Gastrocnemius medialis (tissue), 4 donors: ENCODE measurements around the gene YAP1. TPM values are rescaled to one million over a fixed set of nuclear protein-coding genes. Genes with fewer than 3 reads are reported as not detected.
A peak's percentile ranks its signal among the peaks of the same experiment; 100 is the strongest.

Source experiments
- ATAC-seq, 2 donors: fragments of 150-250 bp; one replicate each; pipeline ENCODE4 v1.9.1; 2016
- DNase-seq, 2 donors: peaks; one replicate each; pipeline ENCODE4 v3.0.0-alpha.2; 2019
- H3K27ac ChIP-seq, 4 donors: fragments of 200-600 bp; sonication (generic); 1 replicate in 1 of 4; 2 replicates in 3 of 4; pipeline ENCODE4 v1.5.1; 2016 to 2018; ENCODE audit warnings: mild to moderate bottlenecking in 2 of 4, moderate library complexity in 1 of 4
- H3K27me3 ChIP-seq, 3 donors: fragments of 200-600 bp; sonication (generic) in 2 of 3; 1 replicate in 1 of 3; 2 replicates in 2 of 3; pipeline versions ENCODE4 v1.5.1 to v1.6.0; 2016 to 2019; ENCODE audit warnings: mild to moderate bottlenecking in 1 of 3, moderate library complexity in 1 of 3
- H3K36me3 ChIP-seq, 2 donors: fragments of 200-600 bp; sonication (generic) in 1 of 2; one replicate each; pipeline ENCODE4 v1.5.1; 2017 to 2018
- H3K4me1 ChIP-seq, 2 donors: fragments of 200-600 bp; sonication (generic) in 1 of 2; one replicate each; pipeline ENCODE4 v1.5.1; 2016 to 2017; ENCODE audit warnings: mild to moderate bottlenecking in 2 of 2
- H3K4me3 ChIP-seq, 4 donors: fragments of 200-600 bp; sonication (generic) in 3 of 4; 1 replicate in 1 of 4; 2 replicates in 3 of 4; pipeline ENCODE4 v1.5.1; 2016 to 2019; ENCODE audit warnings: mild to moderate bottlenecking in 2 of 4
- H3K9me3 ChIP-seq, 3 donors: fragments of 200-600 bp; sonication (generic) in 2 of 3; 1 replicate in 1 of 3; 2 replicates in 2 of 3; pipeline ENCODE4 v1.5.1; 2016 to 2019
- POLR2A ChIP-seq, 2 donors: fragments of 450-650 bp; IDR thresholded peaks; one replicate each; pipeline ENCODE4 v1.6.1; 2017; ENCODE audit warnings: antibody characterized with exemption in 2 of 2, mild to moderate bottlenecking in 2 of 2, moderate library complexity in 2 of 2
- in situ Hi-C, 4 donors: fragments of 200-750 bp; cut with MboI; loops; one replicate each; pipeline versions ENCODE4 v1.15.0 to v1.8.0; 2017; ENCODE audit warnings: low sequenced_read_pairs in 4 of 4
- intact Hi-C: fragments of 100-400 bp; cut with DNase I; formaldehyde crosslinking; loops from one replicate; pipeline ENCODE4 v1.15.1; 2023; ENCODE audit warnings: low total_unique reads
- total RNA-seq, 4 donors: library from RNA; depleted of rRNA; stranded (reverse); fragments of >200 nt; gene quantifications; one replicate each; pipeline versions ENCODE4 v1.1.0 to v1.2.3, GENCODE V29; 2016
- TF ChIP-seq, protein P1 (sequence below), 5 experiments: fragments of 450-650 bp in 3 of 5; fragments of 200-600 bp in 2 of 5; sonication (generic) in 2 of 5; IDR thresholded peaks in 4 of 5; conservative IDR thresholded peaks in 1 of 5; 1 replicate in 4 of 5; 2 replicates in 1 of 5; pipeline ENCODE4 v1.5.1; 2016 to 2019; ENCODE audit warnings: antibody characterized with exemption in 5 of 5, mild to moderate bottlenecking in 3 of 5, moderate library complexity in 3 of 5

Gene YAP1
- total RNA-seq, 4 donors from 2014 or later: 41.9 to 89.4 (median 72.6) TPM

- intact Hi-C loops: no loop called here
- H3K36me3 ChIP-seq: no peaks in the 10 kb centered on the region
- ATAC-seq: peak in 1 of 2 donors; percentile 35
- no peak overlapping the region for H3K4me3 ChIP-seq
- TF ChIP-seq, protein P1, sequence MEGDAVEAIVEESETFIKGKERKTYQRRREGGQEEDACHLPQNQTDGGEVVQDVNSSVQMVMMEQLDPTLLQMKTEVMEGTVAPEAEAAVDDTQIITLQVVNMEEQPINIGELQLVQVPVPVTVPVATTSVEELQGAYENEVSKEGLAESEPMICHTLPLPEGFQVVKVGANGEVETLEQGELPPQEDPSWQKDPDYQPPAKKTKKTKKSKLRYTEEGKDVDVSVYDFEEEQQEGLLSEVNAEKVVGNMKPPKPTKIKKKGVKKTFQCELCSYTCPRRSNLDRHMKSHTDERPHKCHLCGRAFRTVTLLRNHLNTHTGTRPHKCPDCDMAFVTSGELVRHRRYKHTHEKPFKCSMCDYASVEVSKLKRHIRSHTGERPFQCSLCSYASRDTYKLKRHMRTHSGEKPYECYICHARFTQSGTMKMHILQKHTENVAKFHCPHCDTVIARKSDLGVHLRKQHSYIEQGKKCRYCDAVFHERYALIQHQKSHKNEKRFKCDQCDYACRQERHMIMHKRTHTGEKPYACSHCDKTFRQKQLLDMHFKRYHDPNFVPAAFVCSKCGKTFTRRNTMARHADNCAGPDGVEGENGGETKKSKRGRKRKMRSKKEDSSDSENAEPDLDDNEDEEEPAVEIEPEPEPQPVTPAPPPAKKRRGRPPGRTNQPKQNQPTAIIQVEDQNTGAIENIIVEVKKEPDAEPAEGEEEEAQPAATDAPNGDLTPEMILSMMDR (IDR thresholded peaks at IDR 0.05 in 4 of 5, conservative IDR thresholded peaks at IDR 0.05 in 1 of 5): no peak
- no peak for TF ChIP-seq POLR2A (IDR thresholded peaks at IDR 0.05)
- no peak for DNase-seq
- in situ Hi-C loops: loop anchor here in 3 of 4 donors (10.0 to 25.0 kb wide), 3 partner anchors 64 to 214 kb away; partner anchors contain the start of gene BIRC2 (in 2 of the 3)
- H3K27ac ChIP-seq: peak overlapping the region; percentile 3 to 69 (median 36)
- no peaks in the 10 kb centered on the region for H3K27me3 ChIP-seq
- H3K4me1 ChIP-seq: peaks cover 11 to 13% of the 10 kb centered on the region in 2 donors
- no peaks in the 10 kb centered on the region for H3K9me3 ChIP-seq
Measured at GRCh38 chr11:102280245-102280833, 170.1 kb downstream of the YAP1 start.

Other genes starting within 250 kb of the YAP1 start
- under 1 TPM; 0.42 to 0.63 (median 0.55) TPM for gene CEP126, start 195.4 kb upstream of the YAP1 start, total RNA-seq
- 1 to 10 TPM in 1 of 4 donors, not detected in 3; 1.1 TPM for gene ANGPTL5, start 193.9 kb upstream of the YAP1 start, total RNA-seq
- gene CFAP300, start 63.0 kb upstream of the YAP1 start, total RNA-seq: under 1 TPM in 1 of 4 donors, not detected in 3; 0.22 TPM
- 1 to 10 TPM; 1.7 to 2.5 (median 2.0) TPM for gene BIRC3, start 207.0 kb downstream of the YAP1 start, total RNA-seq
- gene BIRC2, start 236.8 kb downstream of the YAP1 start, total RNA-seq: 10 to 100 TPM; 30.7 to 60.3 (median 46.6) TPM